HepG2 (cell line): ENCODE data around the gene TRDMT1. TPM values are rescaled to one million over a fixed set of nuclear protein-coding genes. Genes with fewer than 3 reads are reported as not detected.

Experiments
- ATAC-seq: fragments of 200-7000 bp; cut with Tn5 transposase; 3 replicates; pipeline ENCODE4 v1.9.1; 2020; ENCODE audit warnings: mild to moderate bottlenecking, moderate library complexity
- BruUV-seq: library from RNA; stranded (reverse); fragments of 400-500 nt; replicated peaks from 2 replicates; lab custom pipeline; 2021; lab: Mats Ljungman, UMichigan
- CTCF ChIA-PET: fragments of 300-600 bp; formaldehyde crosslinking; extraction: SDS; loops from one replicate; lab custom pipeline; 2021; ENCODE audit warnings: low total read pairs, inconsistent platforms, low intra/inter-chr PET ratio; lab: Yijun Ruan, JAX
- POLR2A ChIA-PET: fragments of 350-600 bp; sonication (Branson Sonifier 250); formaldehyde crosslinking; loops from one replicate; lab custom pipeline; 2020; ENCODE audit warnings: antibody characterized with exemption, inconsistent platforms; lab: Yijun Ruan, JAX
- DNase-seq: peaks from one replicate; pipeline ENCODE4 v3.0.0-alpha.2; 2015; ENCODE audit warnings: low spot score
- FAIRE-seq: peaks from 3 replicates; lab custom pipeline; 2011; peaks lifted over from hg19 to GRCh38; lab: Jason Lieb, UNC
- H2AFZ ChIP-seq: one replicate; pipeline ENCODE4 v1.6.1; 2011; ENCODE audit warnings: low read length, inconsistent platforms
- H3K27ac ChIP-seq: fragments of 300-600 bp; 3 replicates; pipeline ENCODE4 v1.8.0; 2011; ENCODE audit warnings: mixed run types, mild to moderate bottlenecking, mixed read lengths, low read length, inconsistent platforms; ENCODE audit not compliant: insufficient read depth; ENCODE audit errors: extremely low read length
- H3K27me3 ChIP-seq, 2 experiments: fragments of 200-600 bp in 1 of 2; 2 replicates in 1 of 2; 3 replicates in 1 of 2; pipeline versions ENCODE4 v1.6.0 to v1.8.0; 2011; ENCODE audit warnings: low read length in 2 of 2, mild to moderate bottlenecking in 2 of 2, moderate library complexity in 2 of 2, inconsistent platforms in 1 of 2; ENCODE audit not compliant: insufficient read depth in 2 of 2, control insufficient read depth in 1 of 2
- H3K36me3 ChIP-seq, 2 experiments: fragments of 200-600 bp in 1 of 2; replicated peaks in 1 of 2; 2 replicates in 1 of 2; 3 replicates in 1 of 2; pipeline versions ENCODE4 v1.5.1 to v1.8.0; 2011; ENCODE audit warnings: low read length in 2 of 2, inconsistent platforms in 1 of 2; ENCODE audit not compliant: insufficient read depth in 2 of 2, control insufficient read depth in 1 of 2
- H3K4me1 ChIP-seq: 2 replicates; pipeline ENCODE4 v1.5.1; 2012; ENCODE audit warnings: low read length, inconsistent platforms; ENCODE audit not compliant: insufficient read depth
- H3K4me2 ChIP-seq: 2 replicates; pipeline ENCODE4 v1.6.0; 2011; ENCODE audit warnings: low read depth, low read length, inconsistent platforms
- H3K4me3 ChIP-seq, 3 experiments: fragments of 200-600 bp in 1 of 3; sonication (generic), shearing (Covaris generic) in 1 of 3; replicated peaks in 1 of 3; 2 replicates each; pipeline ENCODE4 v1.5.1; 2011 to 2016; ENCODE audit warnings: low read length in 3 of 3, inconsistent platforms in 2 of 3, low read depth in 2 of 3, mild to moderate bottlenecking in 2 of 3, control low read depth in 1 of 3, mixed read lengths in 1 of 3; ENCODE audit not compliant: insufficient read depth in 1 of 3
- H3K79me2 ChIP-seq: one replicate; pipeline ENCODE4 v1.6.1; 2011; ENCODE audit warnings: low read length, inconsistent platforms; ENCODE audit not compliant: insufficient read depth
- H3K9ac ChIP-seq: 2 replicates; pipeline ENCODE4 v1.6.0; 2011; ENCODE audit warnings: mild to moderate bottlenecking, low read depth, low read length, inconsistent platforms; ENCODE audit not compliant: insufficient read depth
- H3K9me3 ChIP-seq: 2 replicates; pipeline ENCODE4 v1.5.1; 2012; ENCODE audit warnings: mild to moderate bottlenecking, low read length
- H4K20me1 ChIP-seq: 2 replicates; pipeline ENCODE4 v1.6.0; 2011; ENCODE audit warnings: inconsistent platforms, mild to moderate bottlenecking, low read length, moderate library complexity; ENCODE audit not compliant: insufficient read depth
- ADNP ChIP-seq: sonication (generic); formaldehyde crosslinking; IDR thresholded peaks from 2 replicates; pipeline ENCODE4 v1.4.0; 2020; ENCODE audit warnings: missing genetic modification reagents
- BRCA1 ChIP-seq: sonication (generic); formaldehyde crosslinking; IDR thresholded peaks from 2 replicates; pipeline ENCODE4 v1.4.0; 2020; ENCODE audit warnings: missing genetic modification reagents
- HINFP ChIP-seq: sonication (generic); formaldehyde crosslinking; IDR thresholded peaks from 2 replicates; pipeline ENCODE4 v1.4.0; 2020; ENCODE audit warnings: low read depth, mild to moderate bottlenecking, missing genetic modification reagents
- HNF4A ChIP-seq: sonication (generic); formaldehyde crosslinking; IDR thresholded peaks from 2 replicates; pipeline ENCODE4 v1.4.0; 2020; ENCODE audit warnings: missing genetic modification reagents
- KDM6A ChIP-seq: IDR thresholded peaks from 2 replicates; pipeline ENCODE4 v1.6.1; 2016; ENCODE audit warnings: low read depth
- MAF1 ChIP-seq: sonication (generic); formaldehyde crosslinking; IDR thresholded peaks from 2 replicates; pipeline ENCODE4 v1.5.0; 2020; ENCODE audit warnings: missing genetic modification reagents, borderline replicate concordance
- NPAS2 ChIP-seq: sonication (generic); formaldehyde crosslinking; IDR thresholded peaks from 2 replicates; pipeline ENCODE4 v1.8.0; 2022; ENCODE audit warnings: mild to moderate bottlenecking, missing genetic modification reagents, borderline replicate concordance
- TFE3 ChIP-seq: IDR thresholded peaks from 2 replicates; pipeline ENCODE4 v1.6.1; 2016
- WGBS: methylation state at CpG from one replicate; pipeline ENCODE4 v1.1.6; 2017; ENCODE audit warnings: low lambda C conversion rate; 5-methylcytosine and 5-hydroxymethylcytosine counted together
- in situ Hi-C: cut with HindIII; loops from 2 replicates; pipeline ENCODE4 v1.10.0; 2017; ENCODE audit warnings: low pct_unique_long_range_greater_than_20kb; ENCODE audit not compliant: extremely low pct_ligation_motif_present
- intact Hi-C: fragments of 100-400 bp; cut with micrococcal nuclease; formaldehyde crosslinking; loops from one replicate; pipeline ENCODE4 v1.10.0; 2022; ENCODE audit not compliant: unreplicated experiment
- polyA plus RNA-seq, 8 experiments: library from polyadenylated mRNA; depleted of rRNA in 3 of 8; stranded (reverse) in 7 of 8; unstranded in 1 of 8; fragments of >200 nt; fragmentation: Illumina TruSeq in 4 of 8; extraction: Trizol in 4 of 8; gene quantifications; 2 replicates each; pipeline versions ENCODE4 v1.2.1 to v1.2.3, GENCODE V29; 2011 to 2016; ENCODE audit warnings: low read depth in 4 of 8, missing spikeins in 1 of 8, mixed read lengths in 1 of 8; ENCODE audit not compliant: insufficient read depth in 1 of 8
- total RNA-seq, 5 experiments: library from RNA; depleted of rRNA; stranded (reverse); fragments of >200 nt; fragmentation: Illumina TruSeq; extraction: Trizol; gene quantifications; 2 replicates each; pipeline ENCODE4 v1.2.3, GENCODE V29; 2016; ENCODE audit warnings: low read depth in 1 of 5
- TF ChIP-seq, protein P1 (sequence below): sonication (generic); formaldehyde crosslinking; IDR thresholded peaks from 2 replicates; pipeline ENCODE4 v1.4.0; 2020; ENCODE audit warnings: missing genetic modification reagents, borderline replicate concordance
- TF ChIP-seq, protein P2 (sequence below): sonication (generic); formaldehyde crosslinking; IDR thresholded peaks from 2 replicates; pipeline ENCODE4 v1.4.0; 2020; ENCODE audit warnings: missing genetic modification reagents, borderline replicate concordance

Gene TRDMT1
- total and polyA plus RNA-seq, 2 of the 13 experiments (the other 11 are each of a cell fraction or from before 2014, with no cell fraction given), result 2.0 to 3.0 TPM

GRCh38 chr10:17147884-17148489 lies 53.5 kb downstream of the TRDMT1 start:
- no peak overlapping the region for H2AFZ ChIP-seq

More at GRCh38 chr10:17147884-17148489, 53.5 kb downstream of the TRDMT1 start:
- intact Hi-C loops (no loop called here), in situ Hi-C loops (no loop called here)
- H3K36me3 ChIP-seq, result no peaks in the 10 kb centered on the region
- ATAC-seq (no peak), FAIRE-seq (no peak), DNase-seq (peak; percentile 38)
- no peak overlapping the region; the same call in 1 of the 2 replicates for H3K4me2 ChIP-seq
- no peak for TF ChIP-seq NPAS2 (CRISPR knock-in tag)
- TF ChIP-seq HNF4A (CRISPR knock-in tag), result 0 out of 2 replicates have a peak, but pooled peaks have one; percentile 11
- TF ChIP-seq BRCA1 (CRISPR knock-in tag), result no peak
- peak; percentile 52; the same call in 1 of the 2 replicates for TF ChIP-seq TFE3 (CRISPR knock-in tag)
- TF ChIP-seq, protein P1, sequence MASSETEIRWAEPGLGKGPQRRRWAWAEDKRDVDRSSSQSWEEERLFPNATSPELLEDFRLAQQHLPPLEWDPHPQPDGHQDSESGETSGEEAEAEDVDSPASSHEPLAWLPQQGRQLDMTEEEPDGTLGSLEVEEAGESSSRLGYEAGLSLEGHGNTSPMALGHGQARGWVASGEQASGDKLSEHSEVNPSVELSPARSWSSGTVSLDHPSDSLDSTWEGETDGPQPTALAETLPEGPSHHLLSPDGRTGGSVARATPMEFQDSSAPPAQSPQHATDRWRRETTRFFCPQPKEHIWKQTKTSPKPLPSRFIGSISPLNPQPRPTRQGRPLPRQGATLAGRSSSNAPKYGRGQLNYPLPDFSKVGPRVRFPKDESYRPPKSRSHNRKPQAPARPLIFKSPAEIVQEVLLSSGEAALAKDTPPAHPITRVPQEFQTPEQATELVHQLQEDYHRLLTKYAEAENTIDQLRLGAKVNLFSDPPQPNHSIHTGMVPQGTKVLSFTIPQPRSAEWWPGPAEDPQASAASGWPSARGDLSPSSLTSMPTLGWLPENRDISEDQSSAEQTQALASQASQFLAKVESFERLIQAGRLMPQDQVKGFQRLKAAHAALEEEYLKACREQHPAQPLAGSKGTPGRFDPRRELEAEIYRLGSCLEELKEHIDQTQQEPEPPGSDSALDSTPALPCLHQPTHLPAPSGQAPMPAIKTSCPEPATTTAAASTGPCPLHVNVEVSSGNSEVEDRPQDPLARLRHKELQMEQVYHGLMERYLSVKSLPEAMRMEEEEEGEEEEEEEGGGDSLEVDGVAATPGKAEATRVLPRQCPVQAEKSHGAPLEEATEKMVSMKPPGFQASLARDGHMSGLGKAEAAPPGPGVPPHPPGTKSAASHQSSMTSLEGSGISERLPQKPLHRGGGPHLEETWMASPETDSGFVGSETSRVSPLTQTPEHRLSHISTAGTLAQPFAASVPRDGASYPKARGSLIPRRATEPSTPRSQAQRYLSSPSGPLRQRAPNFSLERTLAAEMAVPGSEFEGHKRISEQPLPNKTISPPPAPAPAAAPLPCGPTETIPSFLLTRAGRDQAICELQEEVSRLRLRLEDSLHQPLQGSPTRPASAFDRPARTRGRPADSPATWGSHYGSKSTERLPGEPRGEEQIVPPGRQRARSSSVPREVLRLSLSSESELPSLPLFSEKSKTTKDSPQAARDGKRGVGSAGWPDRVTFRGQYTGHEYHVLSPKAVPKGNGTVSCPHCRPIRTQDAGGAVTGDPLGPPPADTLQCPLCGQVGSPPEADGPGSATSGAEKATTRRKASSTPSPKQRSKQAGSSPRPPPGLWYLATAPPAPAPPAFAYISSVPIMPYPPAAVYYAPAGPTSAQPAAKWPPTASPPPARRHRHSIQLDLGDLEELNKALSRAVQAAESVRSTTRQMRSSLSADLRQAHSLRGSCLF (CRISPR knock-in tag), result no peak
- TF ChIP-seq, protein P2, sequence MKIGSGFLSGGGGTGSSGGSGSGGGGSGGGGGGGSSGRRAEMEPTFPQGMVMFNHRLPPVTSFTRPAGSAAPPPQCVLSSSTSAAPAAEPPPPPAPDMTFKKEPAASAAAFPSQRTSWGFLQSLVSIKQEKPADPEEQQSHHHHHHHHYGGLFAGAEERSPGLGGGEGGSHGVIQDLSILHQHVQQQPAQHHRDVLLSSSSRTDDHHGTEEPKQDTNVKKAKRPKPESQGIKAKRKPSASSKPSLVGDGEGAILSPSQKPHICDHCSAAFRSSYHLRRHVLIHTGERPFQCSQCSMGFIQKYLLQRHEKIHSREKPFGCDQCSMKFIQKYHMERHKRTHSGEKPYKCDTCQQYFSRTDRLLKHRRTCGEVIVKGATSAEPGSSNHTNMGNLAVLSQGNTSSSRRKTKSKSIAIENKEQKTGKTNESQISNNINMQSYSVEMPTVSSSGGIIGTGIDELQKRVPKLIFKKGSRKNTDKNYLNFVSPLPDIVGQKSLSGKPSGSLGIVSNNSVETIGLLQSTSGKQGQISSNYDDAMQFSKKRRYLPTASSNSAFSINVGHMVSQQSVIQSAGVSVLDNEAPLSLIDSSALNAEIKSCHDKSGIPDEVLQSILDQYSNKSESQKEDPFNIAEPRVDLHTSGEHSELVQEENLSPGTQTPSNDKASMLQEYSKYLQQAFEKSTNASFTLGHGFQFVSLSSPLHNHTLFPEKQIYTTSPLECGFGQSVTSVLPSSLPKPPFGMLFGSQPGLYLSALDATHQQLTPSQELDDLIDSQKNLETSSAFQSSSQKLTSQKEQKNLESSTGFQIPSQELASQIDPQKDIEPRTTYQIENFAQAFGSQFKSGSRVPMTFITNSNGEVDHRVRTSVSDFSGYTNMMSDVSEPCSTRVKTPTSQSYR, result peak; percentile 54; the same call in 1 of the 2 replicates
- no peak for TF ChIP-seq MAF1 (CRISPR knock-in tag)
- no peak for TF ChIP-seq HINFP (CRISPR knock-in tag)
- no peak for TF ChIP-seq KDM6A (CRISPR knock-in tag)
- TF ChIP-seq ADNP (CRISPR knock-in tag), result no peak
- no peaks in the 10 kb centered on the region for H3K27me3 ChIP-seq
- no peaks in the 10 kb centered on the region for H4K20me1 ChIP-seq
- H3K9me3 ChIP-seq, result no peaks in the 10 kb centered on the region
- H3K9ac ChIP-seq, result no peak overlapping the region
- H3K79me2 ChIP-seq, result no peaks in the 10 kb centered on the region
- CTCF ChIA-PET, result no interaction called here
- peaks cover 24% of the 10 kb centered on the region for H3K4me1 ChIP-seq
- H3K27ac ChIP-seq, result no peak overlapping the region
- WGBS, result 70% methylated on average over 5 of the region's 5 CpGs
- POLR2A ChIA-PET, result no interaction called here
- no TSS peak for BruUV-seq
- H3K4me3 ChIP-seq, result no peak overlapping the region
